ENCODE results near the gene TBX4. TPM values are rescaled to one million over a fixed set of nuclear protein-coding genes. Genes with fewer than 3 reads are reported as not detected.

TBX4 gene
- polyA plus RNA-seq, 3 donors = not detected

GRCh38 chr17:61500287-61500686, 48.1 kb downstream of the TBX4 start:
- H3K4me1 ChIP-seq (ENCODE audit: control insufficient read depth in 1 of 2, insufficient read depth in 2 of 2, low read length in 2 of 2) = no peaks in the 10 kb centered on the region
- H3K27ac ChIP-seq (ENCODE audit: low read depth in 1 of 2, low read length in 2 of 2) = no peak overlapping the region
- H3K27me3 ChIP-seq (ENCODE audit: control insufficient read depth in 2 of 2, insufficient read depth in 2 of 2, low read length in 2 of 2) = peaks cover 0 to 2% of the 10 kb centered on the region in 2 donors
- H3K9ac ChIP-seq (ENCODE audit: insufficient read depth, low read length, poor library complexity, severe bottlenecking) = no peak overlapping the region
- no peaks in the 10 kb centered on the region for H4K20me1 ChIP-seq (ENCODE audit: insufficient read depth, low read length)
- H3K9me3 Mint-ChIP-seq = peaks cover 0 to 4% (median 0%) of the 10 kb centered on the region in 7 donors
- H3K79me2 ChIP-seq (ENCODE audit: insufficient read depth, low read length) = no peaks in the 10 kb centered on the region
- intact Hi-C loops (cut with micrococcal nuclease) = no loop called here
- H3K27ac Mint-ChIP-seq = no peak overlapping the region
- no peak overlapping the region for H3K4me3 Mint-ChIP-seq
- no peak for DNase-seq
- no CpG with 5 or more reads among the region's 2 CpGs for WGBS (ENCODE audit: insufficient coverage)
- H3K36me3 ChIP-seq (replicated peaks in 1 of 2; ENCODE audit: control insufficient read depth in 1 of 2, insufficient read depth in 2 of 2, low read length in 2 of 2) = no peaks in the 10 kb centered on the region
- no peak overlapping the region for H3K4me3 ChIP-seq (replicated peaks in 1 of 3; ENCODE audit: low read depth in 2 of 3, low read length in 3 of 3)
- H3K9me3 ChIP-seq (replicated peaks in 1 of 2; ENCODE audit: control insufficient read depth in 1 of 2, insufficient read depth in 1 of 2, low read length in 2 of 2) = no peaks in the 10 kb centered on the region
- TF ChIP-seq, protein P1, sequence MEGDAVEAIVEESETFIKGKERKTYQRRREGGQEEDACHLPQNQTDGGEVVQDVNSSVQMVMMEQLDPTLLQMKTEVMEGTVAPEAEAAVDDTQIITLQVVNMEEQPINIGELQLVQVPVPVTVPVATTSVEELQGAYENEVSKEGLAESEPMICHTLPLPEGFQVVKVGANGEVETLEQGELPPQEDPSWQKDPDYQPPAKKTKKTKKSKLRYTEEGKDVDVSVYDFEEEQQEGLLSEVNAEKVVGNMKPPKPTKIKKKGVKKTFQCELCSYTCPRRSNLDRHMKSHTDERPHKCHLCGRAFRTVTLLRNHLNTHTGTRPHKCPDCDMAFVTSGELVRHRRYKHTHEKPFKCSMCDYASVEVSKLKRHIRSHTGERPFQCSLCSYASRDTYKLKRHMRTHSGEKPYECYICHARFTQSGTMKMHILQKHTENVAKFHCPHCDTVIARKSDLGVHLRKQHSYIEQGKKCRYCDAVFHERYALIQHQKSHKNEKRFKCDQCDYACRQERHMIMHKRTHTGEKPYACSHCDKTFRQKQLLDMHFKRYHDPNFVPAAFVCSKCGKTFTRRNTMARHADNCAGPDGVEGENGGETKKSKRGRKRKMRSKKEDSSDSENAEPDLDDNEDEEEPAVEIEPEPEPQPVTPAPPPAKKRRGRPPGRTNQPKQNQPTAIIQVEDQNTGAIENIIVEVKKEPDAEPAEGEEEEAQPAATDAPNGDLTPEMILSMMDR (IDR thresholded peaks at IDR 0.05) = no peak
- peaks cover 7 to 22% (median 12%) of the 10 kb centered on the region in 3 donors for H3K27me3 Mint-ChIP-seq (ENCODE audit: low read depth in 3 of 3)
- no peaks in the 10 kb centered on the region for H3K36me3 Mint-ChIP-seq
- no peak overlapping the region for H3K4me2 ChIP-seq (replicated peaks; ENCODE audit: extremely low read depth, low read length, poor library complexity, severe bottlenecking)
- H2AFZ ChIP-seq (ENCODE audit: insufficient read depth, low read depth, low read length, poor library complexity, severe bottlenecking) = no peak overlapping the region
- peaks cover 6% of the 10 kb centered on the region for H3K4me1 Mint-ChIP-seq

GRCh38 chr17:61502292-61502691, 50.1 kb downstream of the TBX4 start:
- Mint-ChIP-seq H3K9me3 (peaks cover 0 to 4% (median 0%) of the 10 kb centered on the region in 7 donors), H3K27ac (no peak overlapping the region), H3K4me3 (no peak overlapping the region), H3K36me3 (no peaks in the 10 kb centered on the region), H3K4me1 (no peaks in the 10 kb centered on the region), H3K27me3 (ENCODE audit: low read depth in 3 of 3) (peaks cover 7 to 22% (median 14%) of the 10 kb centered on the region in 3 donors)
- Histone ChIP-seq H3K4me1 (ENCODE audit: control insufficient read depth in 1 of 2, insufficient read depth in 2 of 2, low read length in 2 of 2) (no peaks in the 10 kb centered on the region), H3K79me2 (ENCODE audit: insufficient read depth, low read length) (no peaks in the 10 kb centered on the region), H3K9me3 (replicated peaks in 1 of 2; ENCODE audit: control insufficient read depth in 1 of 2, insufficient read depth in 1 of 2, low read length in 2 of 2) (no peaks in the 10 kb centered on the region), H2AFZ (ENCODE audit: insufficient read depth, low read depth, low read length, poor library complexity, severe bottlenecking) (no peak overlapping the region), H3K27me3 (ENCODE audit: control insufficient read depth in 2 of 2, insufficient read depth in 2 of 2, low read length in 2 of 2) (peaks cover 0 to 2% of the 10 kb centered on the region in 2 donors), H3K27ac (ENCODE audit: low read depth in 1 of 2, low read length in 2 of 2) (no peak overlapping the region), H3K36me3 (replicated peaks in 1 of 2; ENCODE audit: control insufficient read depth in 1 of 2, insufficient read depth in 2 of 2, low read length in 2 of 2) (no peaks in the 10 kb centered on the region), H3K4me2 (replicated peaks; ENCODE audit: extremely low read depth, low read length, poor library complexity, severe bottlenecking) (no peak overlapping the region), H3K9ac (ENCODE audit: insufficient read depth, low read length, poor library complexity, severe bottlenecking) (no peak overlapping the region), H4K20me1 (ENCODE audit: insufficient read depth, low read length) (no peaks in the 10 kb centered on the region), H3K4me3 (replicated peaks in 1 of 3; ENCODE audit: low read depth in 2 of 3, low read length in 3 of 3) (no peak overlapping the region)
- intact Hi-C loops (cut with micrococcal nuclease) = no loop called here
- no peak for DNase-seq
- TF ChIP-seq, protein P1 (IDR thresholded peaks at IDR 0.05) = no peak
- no CpG with 5 or more reads among the region's 5 CpGs for WGBS (ENCODE audit: insufficient coverage)
